WTC11 (cell line): ENCODE data around the gene FEV. TPM values are rescaled to one million over a fixed set of nuclear protein-coding genes. Genes with fewer than 3 reads are reported as not detected.

Experiments
- ATAC-seq: fragments of 200-7000 bp; cut with Tn5 transposase; 2 replicates; pipeline ENCODE4 v1.10.0; 2021; ENCODE audit warnings: mild to moderate bottlenecking, moderate library complexity
- CTCF ChIA-PET: fragments of 300-600 bp; sonication (Branson Sonifier 250); formaldehyde crosslinking; loops from one replicate; lab custom pipeline; 2021; ENCODE audit warnings: antibody characterized with exemption; lab: Charles Lee
- POLR2A ChIA-PET: fragments of 350-600 bp; sonication (Branson Sonifier 250); formaldehyde crosslinking; loops from one replicate; lab custom pipeline; 2021; ENCODE audit warnings: antibody characterized with exemption; lab: Charles Lee
- DNase-seq: peaks from one replicate; pipeline ENCODE4 v3.0.0; 2021; ENCODE audit warnings: low spot score
- H3K27ac Mint-ChIP-seq: 2 replicates; pipeline ENCODE4 v1.8.0; 2021; ENCODE audit warnings: mixed read lengths
- H3K27me3 Mint-ChIP-seq: 2 replicates; pipeline ENCODE4 v1.8.0; 2021; ENCODE audit warnings: low read depth, mild to moderate bottlenecking, moderate library complexity, mixed read lengths
- H3K36me3 Mint-ChIP-seq: 2 replicates; pipeline ENCODE4 v1.8.0; 2021; ENCODE audit warnings: mixed read lengths
- H3K4me1 Mint-ChIP-seq: 2 replicates; pipeline ENCODE4 v1.8.0; 2022; ENCODE audit warnings: mixed read lengths
- H3K4me3 Mint-ChIP-seq: 2 replicates; pipeline ENCODE4 v1.8.0; 2021; ENCODE audit warnings: mild to moderate bottlenecking, moderate library complexity, mixed read lengths
- H3K9me3 Mint-ChIP-seq: 2 replicates; pipeline ENCODE4 v1.8.0; 2021; ENCODE audit warnings: mixed read lengths
- ATF2 ChIP-seq: sonication (generic); formaldehyde crosslinking; IDR thresholded peaks from 2 replicates; pipeline ENCODE4 v1.8.1; 2022; ENCODE audit warnings: low read depth, missing genetic modification reagents, borderline replicate concordance
- CDX4 ChIP-seq: fragments of 250-450 bp; sonication (Bioruptor Pico); IDR thresholded peaks from 2 replicates; pipeline ENCODE4 v1.9.0; 2021; ENCODE audit warnings: moderate library complexity, mild to moderate bottlenecking, inconsistent platforms, borderline replicate concordance
- CREM ChIP-seq: sonication (generic); formaldehyde crosslinking; IDR thresholded peaks from 2 replicates; pipeline ENCODE4 v1.8.1; 2022; ENCODE audit warnings: mild to moderate bottlenecking, missing genetic modification reagents, moderate library complexity
- CTCF ChIP-seq: fragments of 200-600 bp; IDR thresholded peaks from 2 replicates; pipeline ENCODE4 v1.8.0; 2022; ENCODE audit warnings: antibody characterized with exemption
- FOXJ3 ChIP-seq: sonication (generic); formaldehyde crosslinking; IDR thresholded peaks from 2 replicates; pipeline ENCODE4 v1.9.0; 2021; ENCODE audit warnings: missing genetic modification reagents, mild to moderate bottlenecking, borderline replicate concordance
- GABPB1 ChIP-seq: sonication (generic); formaldehyde crosslinking; IDR thresholded peaks from 2 replicates; pipeline ENCODE4 v1.8.1; 2023; ENCODE audit warnings: mild to moderate bottlenecking, missing genetic modification reagents
- HMGA2 ChIP-seq: fragments of 250-450 bp; sonication (Bioruptor Pico); IDR thresholded peaks from 2 replicates; pipeline ENCODE4 v1.4.0; 2021; ENCODE audit warnings: mild to moderate bottlenecking, moderate library complexity
- HMGXB4 ChIP-seq: sonication (generic); formaldehyde crosslinking; IDR thresholded peaks from 2 replicates; pipeline ENCODE4 v1.8.1; 2023; ENCODE audit warnings: mild to moderate bottlenecking, moderate library complexity, missing genetic modification reagents
- IRF1 ChIP-seq: sonication (generic); formaldehyde crosslinking; IDR thresholded peaks from 2 replicates; pipeline ENCODE4 v1.8.0; 2023; ENCODE audit warnings: missing genetic modification reagents
- NFE2L1 ChIP-seq: sonication (generic); formaldehyde crosslinking; IDR thresholded peaks from 2 replicates; pipeline ENCODE4 v1.8.1; 2023; ENCODE audit warnings: missing genetic modification reagents
- RORB ChIP-seq: fragments of 250-450 bp; sonication (Bioruptor Pico); IDR thresholded peaks from 2 replicates; pipeline ENCODE4 v1.9.0; 2021; ENCODE audit warnings: mild to moderate bottlenecking
- SMAD3 ChIP-seq: sonication (generic); formaldehyde crosslinking; IDR thresholded peaks from 2 replicates; pipeline ENCODE4 v1.8.0; 2022; ENCODE audit warnings: missing genetic modification reagents, mild to moderate bottlenecking, borderline replicate concordance
- STAT6 ChIP-seq: sonication (generic); formaldehyde crosslinking; conservative IDR thresholded peaks from 2 replicates; pipeline ENCODE4 v1.8.1; 2023; ENCODE audit warnings: mild to moderate bottlenecking, low read depth, missing genetic modification reagents, moderate library complexity
- USF1 ChIP-seq: sonication (generic); formaldehyde crosslinking; IDR thresholded peaks from 2 replicates; pipeline ENCODE4 v1.8.0; 2022; ENCODE audit warnings: mild to moderate bottlenecking, missing genetic modification reagents
- ZNF219 ChIP-seq: sonication (generic); formaldehyde crosslinking; IDR thresholded peaks from 2 replicates; pipeline ENCODE4 v1.8.0; 2023; ENCODE audit warnings: missing genetic modification reagents, mild to moderate bottlenecking, borderline replicate concordance
- ZNF317 ChIP-seq: sonication (generic); formaldehyde crosslinking; IDR thresholded peaks from 2 replicates; pipeline ENCODE4 v1.8.1; 2023; ENCODE audit warnings: low read depth, mild to moderate bottlenecking, moderate library complexity, missing genetic modification reagents, borderline replicate concordance
- ZNF512 ChIP-seq: sonication (generic); formaldehyde crosslinking; IDR thresholded peaks from 2 replicates; pipeline ENCODE4 v1.8.1; 2022; ENCODE audit warnings: missing genetic modification reagents, borderline replicate concordance
- ZNF671 ChIP-seq: fragments of 250-450 bp; sonication (Bioruptor Pico); IDR thresholded peaks from 2 replicates; pipeline ENCODE4 v1.8.0; 2021; ENCODE audit warnings: mild to moderate bottlenecking
- total RNA-seq: library from RNA; stranded (reverse); gene quantifications from 3 replicates; pipeline ENCODE4 v1.2.3, GENCODE V29; 2021

FEV gene
- total RNA-seq, 1 experiment from 2014 or later = not detected

- TF ChIP-seq CDX4 (CRISPR knock-in tag) (no peak), HMGXB4 (CRISPR knock-in tag) (no peak), RORB (no peak), IRF1 (CRISPR knock-in tag) (no peak), STAT6 (CRISPR knock-in tag) (no peak), CTCF (no peak), ZNF219 (CRISPR knock-in tag) (no peak), USF1 (CRISPR knock-in tag) (no peak), ZNF317 (CRISPR knock-in tag) (no peak), FOXJ3 (CRISPR knock-in tag) (no peak)
These were observed 24.4 kb downstream of the FEV start (continued) for GRCh38 chr2:218960309-218961165.

GRCh38 chr2:218959761-218960308 is 25.1 kb downstream of the FEV start:
- Mint-ChIP-seq H3K27ac (no peak overlapping the region), H3K4me1 (peaks cover 31% of the 10 kb centered on the region), H3K36me3 (no peaks in the 10 kb centered on the region), H3K27me3 (peaks cover 95% of the 10 kb centered on the region), H3K9me3 (no peaks in the 10 kb centered on the region), H3K4me3 (peak overlapping the region; percentile 84; the same call in 1 of the 2 replicates)
- POLR2A ChIA-PET = no interaction called here
- no peak for DNase-seq
- no peak for ATAC-seq
- CTCF ChIA-PET = interaction anchor here (0.6 to 8.8 kb wide), 13 partner anchors 15 to 112 kb away, joined by 3 to 116 read pairs (median 5); no protein-coding TSS in a partner anchor
- TF ChIP-seq GABPB1 (CRISPR knock-in tag) (no peak), ZNF512 (CRISPR knock-in tag) (no peak), RORB (no peak), ZNF671 (no peak), SMAD3 (no peak), NFE2L1 (no peak), ATF2 (no peak), HMGA2 (CRISPR knock-in tag) (no peak), CREM (no peak)
